ENCODE results near the gene KLRC4.
"Not testable (repeated sequence)": the region's sequence is repeated elsewhere in the genome, so short reads cannot be mapped to it uniquely, and the experiment has no call there.

The KLRC4 gene

DNA sequence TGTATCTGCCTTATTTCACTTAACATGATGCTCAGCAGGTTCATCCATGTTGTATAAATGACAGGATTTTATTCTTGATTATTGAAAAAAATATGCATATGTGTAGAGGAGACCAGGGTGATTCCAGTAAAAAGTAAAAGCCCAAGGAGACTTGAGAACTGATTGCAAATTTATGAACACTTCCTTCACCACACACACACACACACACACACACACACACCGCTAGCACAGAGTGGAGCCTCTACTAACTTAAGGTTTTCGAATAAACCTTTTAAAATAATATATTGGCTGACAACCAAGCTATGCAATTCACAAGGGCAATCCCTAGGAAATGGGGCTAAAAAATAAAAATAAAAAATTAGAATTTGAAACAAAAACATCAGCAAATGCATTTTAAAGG is 11.4 kb downstream of the KLRC4 start:
- FAIRE-seq (no peak), DNase-seq (ENCODE audit: insufficient read length, low spot score) (no peak)

- no peak for DNase-seq (ENCODE audit: insufficient read length, low spot score)
- FAIRE-seq, result no peak
Measured at GRCh38 chr12:10397296-10397695, 12.3 kb downstream of the KLRC4 start.

GRCh38 chr12:10396176-10396575 is 13.4 kb downstream of the KLRC4 start:
- FAIRE-seq, result peak; percentile 96
- DNase-seq (ENCODE audit: insufficient read length, low spot score), result not testable (repeated sequence)

- no peak for FAIRE-seq
- DNase-seq (ENCODE audit: insufficient read length, low spot score), result peak; percentile 45
Measured at GRCh38 chr12:10395390-10395998, 14.1 kb downstream of the KLRC4 start.

DNA sequence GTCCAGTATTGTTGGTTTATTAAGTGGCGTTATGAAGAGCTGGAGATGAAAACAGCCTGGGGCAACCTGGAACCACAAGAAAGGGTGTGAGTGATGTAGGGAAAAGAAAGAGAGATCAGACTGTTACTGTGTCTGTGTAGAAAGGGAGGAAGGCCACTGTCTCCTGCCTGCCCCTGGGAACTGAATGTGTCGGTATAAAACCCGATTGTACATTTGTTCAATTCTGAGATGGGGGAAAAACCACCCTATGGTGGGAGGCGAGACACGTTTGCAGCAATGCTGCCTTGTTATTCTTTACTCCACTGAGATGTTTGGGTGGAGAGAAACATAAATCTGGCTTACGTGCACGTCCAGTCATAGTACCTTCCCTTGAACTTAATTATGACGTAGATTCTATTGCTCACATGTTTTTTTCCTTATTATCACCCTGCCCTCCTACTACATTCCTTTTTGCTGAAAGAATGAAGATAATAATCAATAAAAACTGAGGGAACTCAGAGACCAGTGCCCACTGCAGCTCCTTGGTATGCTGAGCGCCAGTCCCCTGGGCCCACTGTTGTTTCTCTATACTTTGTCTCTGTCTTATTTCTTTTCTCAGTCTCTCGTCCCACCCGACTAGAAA is 14.9 kb downstream of the KLRC4 start:
- not testable (repeated sequence) for DNase-seq (ENCODE audit: insufficient read length, low spot score)
- FAIRE-seq, result peak; percentile 44

DNA sequence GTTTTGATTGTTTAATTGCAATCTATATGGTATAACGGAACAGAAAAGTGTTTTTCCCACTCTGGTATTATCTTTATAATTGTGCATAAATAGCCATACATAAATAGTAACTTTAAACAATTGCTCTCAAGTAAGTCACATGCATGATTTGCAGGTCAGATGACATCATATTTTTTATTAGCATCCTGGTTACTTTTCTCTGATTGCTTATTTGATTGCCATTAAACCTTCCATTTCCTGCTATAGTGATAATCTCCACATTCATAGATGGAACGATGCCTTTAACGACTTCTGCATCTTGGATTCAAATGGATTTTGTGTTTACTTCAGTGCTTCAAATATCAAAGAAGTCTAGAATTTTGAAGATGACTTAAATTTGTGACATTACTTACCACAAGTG is 16.3 kb downstream of the KLRC4 start:
- no peak for DNase-seq (ENCODE audit: insufficient read length, low spot score)
- no peak for FAIRE-seq

GRCh38 chr12:10392394-10392930 is 17.1 kb downstream of the KLRC4 start:
- peak; percentile 4 for FAIRE-seq
- DNase-seq (ENCODE audit: insufficient read length, low spot score), result peak; percentile 45

GRCh38 chr12:10390991-10391390 is 18.6 kb downstream of the KLRC4 start:
- DNase-seq (ENCODE audit: insufficient read length, low spot score); FAIRE-seq: not testable (repeated sequence)

GRCh38 chr12:10389904-10390303 is 19.7 kb downstream of the KLRC4 start, which contains the start of gene KLRK1:
Gene KLRK1 (minus strand): TSS chr12:10390041. CDS start chr12:10388810, 1,231 bp downstream.
- DNase-seq (ENCODE audit: insufficient read length, low spot score) (no peak), FAIRE-seq (no peak)

GRCh38 chr12:10388624-10389413 is 20.7 kb downstream of the KLRC4 start:
- no peak for FAIRE-seq
- DNase-seq (ENCODE audit: insufficient read length, low spot score), result no peak

DNA sequence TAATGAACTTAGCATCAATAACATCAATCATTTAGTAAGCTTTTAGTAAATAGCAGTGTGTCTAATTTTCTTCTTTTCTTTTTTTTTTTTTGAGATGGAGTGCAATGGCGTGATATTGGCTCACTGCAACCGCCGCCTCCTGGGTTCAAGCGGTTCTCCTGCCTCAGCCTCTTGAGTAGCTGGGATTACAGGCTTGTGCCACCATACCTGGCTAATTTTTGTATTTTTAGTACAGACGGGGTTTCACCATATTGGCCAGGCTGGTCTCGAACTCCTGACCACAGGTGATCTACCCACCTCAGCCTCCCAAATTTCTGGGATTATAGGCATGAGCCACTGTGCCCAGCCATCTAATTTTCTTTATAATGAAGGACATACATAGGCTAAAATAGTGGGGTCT is 22.1 kb downstream of the KLRC4 start:
- FAIRE-seq, result not testable (repeated sequence)

GRCh38 chr12:10386857-10387256 is 22.7 kb downstream of the KLRC4 start:
- FAIRE-seq (no peak), DNase-seq (ENCODE audit: insufficient read length, low spot score) (no peak)

More for the DNA sequence above, 22.1 kb downstream of the KLRC4 start:
- not testable (repeated sequence) for DNase-seq (ENCODE audit: insufficient read length, low spot score)

- FAIRE-seq (no peak), DNase-seq (ENCODE audit: insufficient read length, low spot score) (no peak)
Measured at GRCh38 chr12:10385166-10385613, 24.4 kb downstream of the KLRC4 start.

GRCh38 chr12:10384191-10384590 is 25.4 kb downstream of the KLRC4 start:
- FAIRE-seq (no peak), DNase-seq (ENCODE audit: insufficient read length, low spot score) (no peak)

DNA sequence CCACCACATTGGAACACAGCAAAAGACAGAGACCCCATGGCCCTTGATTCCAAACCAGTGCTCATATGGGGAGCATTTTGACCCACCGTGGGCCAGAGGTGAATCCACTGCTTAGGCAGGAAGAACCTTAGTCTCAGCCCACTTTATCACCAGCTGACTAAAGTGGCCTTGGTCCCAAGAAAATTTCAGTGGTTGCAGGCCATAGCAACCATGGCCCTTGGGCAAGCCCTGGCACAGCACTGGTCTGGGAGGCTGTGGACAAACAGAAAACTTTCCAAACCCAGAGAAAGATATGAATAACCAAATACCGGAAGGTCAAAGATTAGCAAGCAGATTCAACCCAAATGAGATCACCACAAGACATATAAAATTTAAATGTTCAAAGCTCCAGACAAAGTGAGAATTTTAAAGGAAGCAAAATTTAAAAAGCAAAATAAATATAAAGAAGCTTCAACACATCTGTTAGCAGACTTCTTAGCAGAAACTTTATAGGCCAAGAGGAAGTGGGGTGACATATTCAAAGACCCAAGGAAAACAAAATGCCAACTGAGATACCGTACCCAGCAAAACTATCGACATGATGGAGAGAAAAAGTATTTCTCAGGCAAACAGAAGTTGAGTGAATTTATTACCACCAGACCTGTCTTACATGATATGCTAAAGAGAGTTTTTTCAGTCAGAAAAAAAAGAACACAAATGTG is 27.5 kb downstream of the KLRC4 start:
- DNase-seq (ENCODE audit: insufficient read length, low spot score), result no peak
- no peak for FAIRE-seq

DNA sequence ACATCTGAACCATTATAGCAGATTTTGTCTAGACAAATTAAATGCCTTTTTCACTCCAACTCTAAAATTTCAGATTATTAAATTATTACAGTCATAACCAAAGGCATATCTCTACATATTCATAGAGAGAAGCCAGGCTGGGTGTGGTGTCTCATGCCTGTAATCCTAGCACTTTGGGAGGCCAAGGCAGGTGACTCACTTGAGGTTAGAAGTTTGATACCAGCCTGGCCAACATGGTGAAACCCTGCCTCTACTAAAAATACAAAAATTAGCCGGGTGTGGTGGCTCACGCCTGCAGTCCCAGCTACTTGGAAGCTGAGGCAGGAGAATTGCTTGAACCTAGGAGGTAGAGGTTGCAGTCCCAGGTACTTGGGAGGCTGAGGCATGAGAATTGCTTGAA is 30.8 kb downstream of the KLRC4 start:
- DNase-seq (ENCODE audit: insufficient read length, low spot score); FAIRE-seq: not testable (repeated sequence)

- no peak for DNase-seq (ENCODE audit: insufficient read length, low spot score)
- FAIRE-seq, result no peak
Measured at GRCh38 chr12:10374624-10375018, 34.9 kb downstream of the KLRC4 start.

DNA sequence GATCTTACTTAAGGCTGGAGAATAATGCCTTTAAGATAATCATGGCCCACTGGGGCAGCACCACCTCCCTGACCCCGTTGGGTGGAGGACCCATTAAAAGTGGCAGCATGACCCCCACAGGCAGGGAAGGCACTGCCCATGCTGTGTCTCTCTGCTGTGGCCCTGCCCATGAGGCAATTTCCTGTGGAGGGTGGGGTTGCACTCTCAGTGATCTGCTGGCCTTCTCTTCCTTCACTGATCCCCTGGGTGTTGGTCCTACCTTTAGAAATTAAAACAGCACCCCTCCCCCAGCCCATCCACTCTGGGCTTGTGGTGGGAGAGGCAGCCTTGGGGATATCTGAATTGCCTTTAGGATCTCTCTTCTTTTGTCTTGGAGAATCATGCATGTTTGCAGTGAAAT is 37.0 kb downstream of the KLRC4 start:
- no peak for DNase-seq (ENCODE audit: insufficient read length, low spot score)
- no peak for FAIRE-seq

DNA sequence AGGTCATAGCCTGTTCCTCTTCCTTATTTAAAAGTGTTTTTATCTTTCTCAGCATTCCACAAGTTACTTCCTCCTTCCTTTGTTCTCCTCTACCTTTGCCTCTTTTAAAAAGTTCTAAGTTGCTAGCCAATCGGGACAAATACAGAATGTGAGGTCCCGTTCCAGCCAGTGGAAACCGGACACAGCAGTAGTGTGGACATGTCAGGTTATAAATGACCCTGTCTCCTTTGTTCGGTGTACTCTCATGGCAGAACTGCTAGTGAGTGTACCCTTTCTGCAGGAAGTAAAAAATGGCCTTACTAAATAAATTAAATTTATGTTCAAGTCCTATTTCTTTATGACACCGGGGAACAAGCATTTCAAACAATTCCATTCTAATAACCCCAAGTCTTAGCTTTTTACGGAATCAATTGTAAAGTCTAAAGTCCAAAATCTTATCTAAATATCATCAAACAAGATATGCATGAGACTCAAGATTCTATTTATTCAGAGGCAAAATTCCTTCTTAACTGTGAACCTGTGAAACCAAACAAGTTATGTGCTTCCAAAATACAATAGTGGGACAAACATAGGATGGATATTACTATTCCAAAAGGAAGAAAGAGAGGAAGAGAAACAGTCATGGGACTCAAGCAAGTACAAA is 37.5 kb downstream of the KLRC4 start:
- not testable (repeated sequence) for DNase-seq (ENCODE audit: insufficient read length, low spot score); FAIRE-seq

All from HTR-8/SVneo (cell line).